ENCODE results near the gene SEC14L1.

Gene SEC14L1

GRCh38 chr17:77230436-77230830, 89.7 kb downstream of the SEC14L1 start:
- Mint-ChIP-seq H3K9me3 (peaks cover 3% of the 10 kb centered on the region), H3K36me3 (no peaks in the 10 kb centered on the region), H3K4me3 (no peak overlapping the region), H3K4me1 (peaks cover 21% of the 10 kb centered on the region), H3K27ac (no peak overlapping the region)
- no peak for DNase-seq (ENCODE audit: low spot score in 2 of 2)
- no peak for ATAC-seq

- ATAC-seq (no peak), DNase-seq (ENCODE audit: low spot score in 2 of 2) (no peak)
- Mint-ChIP-seq H3K27ac (no peak overlapping the region), H3K4me1 (peaks cover 23% of the 10 kb centered on the region), H3K36me3 (no peaks in the 10 kb centered on the region), H3K4me3 (no peak overlapping the region), H3K9me3 (peaks cover 3% of the 10 kb centered on the region)
Measured at GRCh38 chr17:77231076-77231871, 90.5 kb downstream of the SEC14L1 start.

GRCh38 chr17:77233127-77233526, 92.4 kb downstream of the SEC14L1 start:
- H3K36me3 Mint-ChIP-seq: no peaks in the 10 kb centered on the region
- H3K9me3 Mint-ChIP-seq: peaks cover 3% of the 10 kb centered on the region
- H3K27ac Mint-ChIP-seq: peak overlapping the region; percentile 62
- DNase-seq (ENCODE audit: low spot score in 2 of 2) (no peak), ATAC-seq (no peak)
- no peak overlapping the region for H3K4me3 Mint-ChIP-seq
- peaks cover 23% of the 10 kb centered on the region for H3K4me1 Mint-ChIP-seq

GRCh38 chr17:77233635-77234334, 93.0 kb downstream of the SEC14L1 start:
- Mint-ChIP-seq H3K36me3 (no peaks in the 10 kb centered on the region), H3K4me1 (peaks cover 23% of the 10 kb centered on the region), H3K9me3 (peaks cover 3% of the 10 kb centered on the region), H3K4me3 (no peak overlapping the region), H3K27ac (peak overlapping the region; percentile 62)
- peak; percentile 94 for ATAC-seq
- peak; percentile 14 to 71 for DNase-seq (ENCODE audit: low spot score in 2 of 2)

- Mint-ChIP-seq H3K36me3 (no peaks in the 10 kb centered on the region), H3K4me1 (peaks cover 23% of the 10 kb centered on the region), H3K4me3 (peak overlapping the region; percentile 57), H3K9me3 (peaks cover 3% of the 10 kb centered on the region), H3K27ac (peak overlapping the region; percentile 62)
- ATAC-seq (no peak), DNase-seq (ENCODE audit: low spot score in 2 of 2) (no peak)
Measured at GRCh38 chr17:77234695-77235094, 93.9 kb downstream of the SEC14L1 start.

DNA sequence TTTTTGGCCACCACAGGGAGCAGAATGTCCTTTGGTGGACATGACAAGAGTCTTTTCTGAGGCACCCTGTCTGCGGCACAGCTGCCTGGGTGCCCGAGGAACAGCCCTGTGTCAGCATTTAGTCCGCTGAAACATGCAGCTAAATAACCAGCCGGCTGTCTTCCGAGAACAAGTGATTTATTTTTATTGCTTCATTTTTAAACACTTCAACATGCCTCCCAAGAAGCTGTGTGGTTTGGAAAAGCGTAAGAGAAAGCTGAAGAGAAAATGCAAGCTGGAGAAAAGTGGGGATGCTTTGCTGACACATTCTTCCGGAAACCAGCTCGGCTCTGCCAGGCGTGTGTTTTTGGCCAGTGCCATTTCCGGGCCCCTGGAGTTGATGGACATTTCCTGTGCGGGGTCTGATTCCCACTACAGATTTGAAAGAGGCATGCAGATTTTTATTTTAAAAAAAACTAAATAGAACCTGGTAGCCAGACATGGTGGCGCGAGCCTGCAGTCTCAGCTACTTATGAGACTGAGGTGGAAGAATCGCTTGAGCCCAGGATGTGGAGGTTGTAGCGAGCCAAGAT, 94.7 kb downstream of the SEC14L1 start:
- DNase-seq (ENCODE audit: low spot score in 2 of 2): peak in 1 of 2 donors; percentile 55
- peaks cover 23% of the 10 kb centered on the region for H3K4me1 Mint-ChIP-seq
- ATAC-seq: no peak

DNA sequence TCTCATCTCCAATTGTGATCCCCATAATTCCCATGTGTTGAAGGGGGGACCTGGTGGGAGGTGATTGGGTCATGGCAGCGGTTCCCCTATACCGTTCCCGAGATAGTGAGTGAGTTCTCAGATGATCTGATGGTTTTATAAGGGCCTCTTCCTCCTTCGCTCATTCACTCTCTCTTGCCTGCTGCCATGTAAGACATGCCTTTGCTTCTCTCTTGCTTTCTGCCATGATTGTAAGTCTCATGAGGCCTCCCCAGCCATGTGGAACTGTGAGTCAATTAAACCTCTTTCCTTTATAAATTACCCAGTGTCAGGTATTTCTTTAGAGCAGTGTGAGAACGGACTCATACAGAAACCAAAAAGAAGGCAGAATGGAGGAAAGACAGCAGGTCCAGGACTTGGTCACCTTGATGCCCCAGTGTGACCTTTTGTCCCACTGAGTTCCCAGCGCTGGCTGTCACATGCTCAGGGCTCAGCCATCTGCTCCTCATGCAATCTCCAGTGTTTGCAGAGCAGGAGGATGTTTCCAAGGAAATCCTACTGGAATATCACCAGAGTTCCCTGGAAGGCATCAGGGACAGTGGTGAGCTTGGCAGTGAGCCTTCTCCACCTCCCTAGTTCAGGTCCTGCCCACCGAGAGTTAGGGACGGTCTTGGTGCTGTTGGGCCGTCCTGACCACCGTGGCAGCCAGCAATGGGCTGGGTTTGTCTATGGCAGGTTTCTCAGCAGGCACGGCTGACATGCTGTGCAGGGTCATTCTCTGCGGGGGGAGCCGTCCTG, 96.7 kb downstream of the SEC14L1 start:
- peaks cover 3% of the 10 kb centered on the region for H3K9me3 Mint-ChIP-seq
- no peak for ATAC-seq
- no peak overlapping the region for H3K27ac Mint-ChIP-seq
- H3K36me3 Mint-ChIP-seq: no peaks in the 10 kb centered on the region
- H3K4me3 Mint-ChIP-seq: no peak overlapping the region
- no peak for DNase-seq (ENCODE audit: low spot score in 2 of 2)
- peaks cover 23% of the 10 kb centered on the region for H3K4me1 Mint-ChIP-seq

More for the DNA sequence above, 94.7 kb downstream of the SEC14L1 start:
- Mint-ChIP-seq H3K36me3 (no peaks in the 10 kb centered on the region), H3K4me3 (peak overlapping the region; percentile 57), H3K9me3 (peaks cover 3% of the 10 kb centered on the region), H3K27ac (peak overlapping the region; percentile 62)

GRCh38 chr17:77240976-77241375, 100.2 kb downstream of the SEC14L1 start:
- no peak overlapping the region for H3K27ac Mint-ChIP-seq
- peaks cover 8% of the 10 kb centered on the region for H3K4me1 Mint-ChIP-seq
- H3K36me3 Mint-ChIP-seq: no peaks in the 10 kb centered on the region
- no peaks in the 10 kb centered on the region for H3K9me3 Mint-ChIP-seq
- H3K4me3 Mint-ChIP-seq: no peak overlapping the region
- DNase-seq (ENCODE audit: low spot score in 2 of 2) (no peak), ATAC-seq (no peak)

DNA sequence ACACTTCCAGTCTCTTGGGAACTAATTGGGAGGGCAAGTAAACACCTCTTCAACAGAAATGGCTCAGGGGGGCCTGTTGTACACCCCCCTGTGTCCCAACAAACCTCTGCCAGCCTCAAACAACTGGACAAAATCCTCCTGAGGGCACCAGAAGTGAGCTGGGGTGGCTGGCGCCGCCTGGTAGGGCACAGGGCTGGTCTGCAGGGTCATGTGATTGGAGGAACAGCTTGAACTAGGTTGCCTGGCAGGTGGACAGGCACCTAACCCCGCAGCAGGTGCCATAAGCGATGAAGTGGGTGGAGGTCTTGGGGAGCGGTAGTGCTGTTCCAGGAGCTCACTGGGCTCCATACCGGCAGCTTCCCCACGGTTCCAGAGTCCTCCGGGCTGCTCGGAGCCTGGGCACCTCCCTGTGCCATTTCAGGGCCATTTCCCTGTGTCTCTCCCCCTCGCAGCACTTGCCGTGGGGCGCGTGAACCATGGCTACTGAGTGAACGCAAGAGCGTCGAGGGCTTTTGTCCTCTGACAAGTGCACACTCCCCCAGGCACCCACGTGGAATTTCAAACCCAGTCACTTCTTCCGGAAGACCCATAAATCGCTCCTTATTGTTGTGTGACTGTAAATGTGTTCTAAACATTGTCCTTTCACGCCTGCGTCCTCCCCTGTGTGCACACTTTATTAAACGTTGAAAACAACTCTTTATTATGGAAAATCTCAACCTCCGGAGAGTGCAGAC, 101.5 kb downstream of the SEC14L1 start:
- H3K27ac Mint-ChIP-seq: no peak overlapping the region
- no peak for DNase-seq (ENCODE audit: low spot score in 2 of 2)
- no peak for ATAC-seq
- no peak overlapping the region for H3K4me3 Mint-ChIP-seq
- no peaks in the 10 kb centered on the region for H3K9me3 Mint-ChIP-seq
- H3K36me3 Mint-ChIP-seq: no peaks in the 10 kb centered on the region
- H3K4me1 Mint-ChIP-seq: peaks cover 16% of the 10 kb centered on the region

DNA sequence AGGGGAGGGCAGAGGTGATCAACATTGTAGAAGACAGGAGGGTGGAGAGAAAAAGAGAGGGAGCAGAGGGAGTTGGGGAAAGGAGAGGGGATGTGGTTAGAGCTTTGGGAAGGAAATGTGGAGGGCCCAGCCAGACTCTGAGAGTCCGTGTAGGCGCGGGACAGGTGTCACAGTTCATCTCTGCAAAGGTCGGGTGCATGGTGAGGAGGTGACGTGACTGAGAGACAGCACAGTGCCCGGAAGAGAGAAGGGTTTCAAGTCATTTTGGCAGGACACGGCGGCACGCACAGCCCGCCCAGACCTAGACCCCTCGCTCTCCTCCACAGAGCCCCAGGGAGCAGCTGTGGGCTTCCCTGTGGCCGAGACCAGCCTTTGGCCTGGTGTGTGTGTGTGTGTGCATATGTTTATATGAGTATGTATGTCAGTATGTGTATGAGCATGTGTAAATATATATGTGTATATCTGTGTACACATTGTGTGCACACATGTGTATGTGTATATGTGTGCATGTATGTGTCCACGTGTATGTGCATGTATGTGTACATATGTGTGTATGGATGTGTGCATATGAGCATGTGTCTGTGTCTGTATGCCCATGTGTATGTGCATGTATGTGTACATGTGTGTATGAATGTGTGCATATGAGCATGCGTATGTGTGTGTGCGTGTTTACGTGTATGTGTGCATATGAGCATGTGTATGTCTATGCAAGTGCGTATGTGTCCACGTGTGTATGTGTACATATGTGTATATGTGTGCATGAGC, 104.6 kb downstream of the SEC14L1 start:
- Mint-ChIP-seq H3K4me1 (peaks cover 20% of the 10 kb centered on the region), H3K4me3 (peak overlapping the region; percentile 26)

DNA sequence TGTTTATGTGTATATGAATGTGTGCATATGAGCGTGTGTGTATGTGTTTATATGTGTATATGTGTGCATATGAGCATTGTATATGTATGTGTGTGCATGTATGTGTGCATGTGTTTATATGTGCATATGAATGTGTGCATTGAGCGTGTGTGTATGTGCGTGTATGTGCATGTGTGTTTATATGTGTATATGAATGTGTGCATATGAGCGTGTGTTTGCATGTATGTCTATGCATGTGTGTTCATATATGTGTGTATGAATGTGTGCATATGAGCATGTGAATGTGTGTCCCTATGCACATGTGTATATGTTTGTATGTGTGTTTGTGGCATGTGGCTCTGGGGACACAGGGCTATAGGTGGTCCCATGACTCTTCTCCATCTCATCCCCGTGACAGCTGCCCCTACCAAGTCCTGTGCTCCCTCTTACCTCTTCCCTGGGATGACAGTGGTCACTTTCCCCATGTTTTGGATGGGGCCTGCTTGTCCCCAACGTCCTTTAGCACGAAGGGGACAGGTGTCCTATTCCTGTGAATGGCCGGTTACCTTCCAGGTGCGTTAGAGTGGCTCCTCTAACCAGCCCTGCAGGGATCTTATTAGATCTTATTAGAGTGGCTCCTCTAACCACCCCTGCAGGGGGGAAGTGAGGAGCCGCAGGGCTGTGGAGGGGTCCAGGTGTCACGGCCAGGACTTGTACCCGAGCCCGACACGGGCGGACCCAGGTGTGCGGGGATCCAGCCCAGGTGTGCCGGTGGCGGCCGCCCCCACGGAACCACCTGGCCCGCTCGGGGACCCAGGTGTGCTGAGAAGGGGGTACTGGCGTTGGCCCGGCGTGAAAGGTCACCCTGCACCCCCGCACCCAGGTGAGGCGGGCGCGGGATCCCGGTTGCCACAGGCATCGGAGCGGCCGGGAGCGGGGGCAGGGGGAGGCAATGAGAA, 105.6 kb downstream of the SEC14L1 start:
- Mint-ChIP-seq H3K27ac (no peak overlapping the region), H3K9me3 (no peaks in the 10 kb centered on the region), H3K36me3 (no peaks in the 10 kb centered on the region), H3K4me3 (peak overlapping the region; percentile 51), H3K4me1 (peaks cover 20% of the 10 kb centered on the region)
- DNase-seq (ENCODE audit: low spot score in 2 of 2) (peak in 1 of 2 donors; percentile 9), ATAC-seq (no peak)

More for the DNA sequence above, 104.6 kb downstream of the SEC14L1 start:
- no peaks in the 10 kb centered on the region for H3K9me3 Mint-ChIP-seq
- DNase-seq (ENCODE audit: low spot score in 2 of 2) (no peak), ATAC-seq (peak; percentile 49)
- no peaks in the 10 kb centered on the region for H3K36me3 Mint-ChIP-seq
- H3K27ac Mint-ChIP-seq: no peak overlapping the region

GRCh38 chr17:77247048-77247541, 106.3 kb downstream of the SEC14L1 start:
- ATAC-seq (peak; percentile 90), DNase-seq (ENCODE audit: low spot score in 2 of 2) (peak; percentile 92 to 93)
- H3K4me1 Mint-ChIP-seq: peaks cover 20% of the 10 kb centered on the region
- H3K27ac Mint-ChIP-seq: no peak overlapping the region
- peak overlapping the region; percentile 51 for H3K4me3 Mint-ChIP-seq
- H3K9me3 Mint-ChIP-seq: no peaks in the 10 kb centered on the region
- H3K36me3 Mint-ChIP-seq: no peaks in the 10 kb centered on the region

- ATAC-seq: no peak
Measured at GRCh38 chr17:77247609-77248008, 106.8 kb downstream of the SEC14L1 start.

More at GRCh38 chr17:77247609-77248008, 106.8 kb downstream of the SEC14L1 start:
- DNase-seq (ENCODE audit: low spot score in 2 of 2): no peak
- H3K4me3 Mint-ChIP-seq: peak overlapping the region; percentile 51
- H3K27ac Mint-ChIP-seq: no peak overlapping the region
- no peaks in the 10 kb centered on the region for H3K9me3 Mint-ChIP-seq
- no peaks in the 10 kb centered on the region for H3K36me3 Mint-ChIP-seq
- peaks cover 20% of the 10 kb centered on the region for H3K4me1 Mint-ChIP-seq

Data from stimulated activated effector memory CD8-positive, alpha-beta T cell treated with anti-CD3 and anti-CD28 coated beads, Interleukin-12 subunit alpha, Interleukin-12 subunit beta, amount 100 ng/mL, for 72 hours (primary cell).